Measurements from ENCODE around the gene ZNF23.

ZNF23 gene

GRCh38 chr16:71423865-71424264, 38.2 kb downstream of the ZNF23 start:
- CTCF ChIA-PET = no interaction called here
- TF ChIP-seq, protein P1, sequence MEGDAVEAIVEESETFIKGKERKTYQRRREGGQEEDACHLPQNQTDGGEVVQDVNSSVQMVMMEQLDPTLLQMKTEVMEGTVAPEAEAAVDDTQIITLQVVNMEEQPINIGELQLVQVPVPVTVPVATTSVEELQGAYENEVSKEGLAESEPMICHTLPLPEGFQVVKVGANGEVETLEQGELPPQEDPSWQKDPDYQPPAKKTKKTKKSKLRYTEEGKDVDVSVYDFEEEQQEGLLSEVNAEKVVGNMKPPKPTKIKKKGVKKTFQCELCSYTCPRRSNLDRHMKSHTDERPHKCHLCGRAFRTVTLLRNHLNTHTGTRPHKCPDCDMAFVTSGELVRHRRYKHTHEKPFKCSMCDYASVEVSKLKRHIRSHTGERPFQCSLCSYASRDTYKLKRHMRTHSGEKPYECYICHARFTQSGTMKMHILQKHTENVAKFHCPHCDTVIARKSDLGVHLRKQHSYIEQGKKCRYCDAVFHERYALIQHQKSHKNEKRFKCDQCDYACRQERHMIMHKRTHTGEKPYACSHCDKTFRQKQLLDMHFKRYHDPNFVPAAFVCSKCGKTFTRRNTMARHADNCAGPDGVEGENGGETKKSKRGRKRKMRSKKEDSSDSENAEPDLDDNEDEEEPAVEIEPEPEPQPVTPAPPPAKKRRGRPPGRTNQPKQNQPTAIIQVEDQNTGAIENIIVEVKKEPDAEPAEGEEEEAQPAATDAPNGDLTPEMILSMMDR (conservative IDR thresholded peaks at IDR 0.05; ENCODE audit: low read depth) = no peak
- H3K27ac ChIP-seq = no peak overlapping the region
- DNase-seq (ENCODE audit: low spot score) = no peak
- POLR2A ChIA-PET (ENCODE audit: low non-redundant PET) = no interaction called here

GRCh38 chr16:71423016-71423415, 39.0 kb downstream of the ZNF23 start:
- TF ChIP-seq, protein P1 (conservative IDR thresholded peaks at IDR 0.05; ENCODE audit: low read depth) = no peak
- ChIA-PET POLR2A (ENCODE audit: low non-redundant PET) (no interaction called here), CTCF (no interaction called here)
- no peak overlapping the region for H3K27ac ChIP-seq
- DNase-seq (ENCODE audit: low spot score) = no peak

- ChIA-PET POLR2A (ENCODE audit: low non-redundant PET) (no interaction called here), CTCF (interaction anchor here (0.5 to 1.0 kb wide), 3 partner anchors 9 to 64 kb away, joined by 3 to 4 read pairs (median 4); no protein-coding TSS in a partner anchor)
- peak; percentile 35 for DNase-seq (ENCODE audit: low spot score)
- TF ChIP-seq, protein P1 (conservative IDR thresholded peaks at IDR 0.05; ENCODE audit: low read depth) = no peak
- no peak overlapping the region for H3K27ac ChIP-seq
Measured at GRCh38 chr16:71421911-71422310, 40.1 kb downstream of the ZNF23 start.

DNA sequence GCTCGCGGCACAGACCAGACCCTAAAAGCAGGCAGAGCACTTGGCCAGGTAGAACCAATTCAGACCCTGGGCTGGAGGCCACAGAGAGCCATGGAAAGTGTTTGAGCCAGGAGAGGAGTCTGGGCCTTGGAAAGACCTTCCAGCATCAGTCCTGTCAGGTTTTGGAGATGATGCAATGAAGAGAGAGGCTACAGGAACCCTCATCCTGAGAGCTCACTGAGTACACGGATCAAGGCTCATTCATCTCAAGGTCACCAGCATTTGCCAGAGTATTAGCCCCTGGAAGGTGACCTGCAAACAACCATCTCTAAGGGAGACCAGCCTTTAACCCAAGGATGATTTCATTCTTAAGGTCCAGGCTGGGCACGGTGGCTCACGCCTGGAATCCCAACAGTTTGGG, 48.0 kb downstream of the ZNF23 start:
- no peak for DNase-seq (ENCODE audit: low spot score)
- TF ChIP-seq, protein P1 (conservative IDR thresholded peaks at IDR 0.05; ENCODE audit: low read depth) = no peak
- ChIA-PET POLR2A (ENCODE audit: low non-redundant PET) (interaction anchor here (0.5 kb wide), 1 partner anchor 85 kb away, joined by 3 read pairs; no protein-coding TSS in a partner anchor), CTCF (interaction anchor here (0.6 kb wide), 1 partner anchor 1241 kb away, joined by 4 read pairs; no protein-coding TSS in a partner anchor)
- no peak overlapping the region for H3K27ac ChIP-seq

DNA sequence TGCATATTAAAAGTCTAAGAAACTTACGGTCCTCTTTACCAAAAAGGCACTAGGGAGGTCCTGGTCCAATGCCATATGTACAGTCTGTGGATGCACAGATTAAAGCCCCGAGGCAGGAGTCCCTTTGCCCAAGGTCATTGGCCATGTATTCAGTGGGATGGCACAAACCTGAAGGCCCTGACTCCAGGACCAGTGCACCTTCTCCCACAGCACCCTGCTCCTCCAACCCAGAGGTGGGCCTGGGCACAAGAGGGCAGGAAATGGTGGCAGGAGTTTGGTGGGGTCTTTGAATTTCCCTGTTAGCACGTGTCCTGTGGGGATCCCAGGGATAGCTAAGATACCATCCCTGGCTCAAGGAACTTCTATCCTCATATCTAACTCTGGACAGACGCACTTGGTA, 48.7 kb downstream of the ZNF23 start:
- ChIA-PET CTCF (interaction anchor here (0.6 to 3.4 kb wide), 15 partner anchors 10 to 227 kb away, joined by 3 to 32 read pairs (median 4); partner anchors contain the start of gene CHST4), POLR2A (ENCODE audit: low non-redundant PET) (no interaction called here)

GRCh38 chr16:71412270-71413160, 49.5 kb downstream of the ZNF23 start:
- TF ChIP-seq, protein P1 (conservative IDR thresholded peaks at IDR 0.05; ENCODE audit: low read depth) = peak; percentile 88
- POLR2A ChIA-PET (ENCODE audit: low non-redundant PET) = no interaction called here
- peak; percentile 85 for DNase-seq (ENCODE audit: low spot score)
- no peak overlapping the region for H3K27ac ChIP-seq
- CTCF ChIA-PET = interaction anchor here (0.6 to 3.4 kb wide), 20 partner anchors 9 to 636 kb away, joined by 3 to 32 read pairs (median 4); partner anchors contain the start of gene CHST4

More for the DNA sequence above, 48.7 kb downstream of the ZNF23 start:
- no peak for DNase-seq (ENCODE audit: low spot score)
- TF ChIP-seq, protein P1 (conservative IDR thresholded peaks at IDR 0.05; ENCODE audit: low read depth) = no peak
- no peak overlapping the region for H3K27ac ChIP-seq
